HG02763 (cell line): ENCODE data around the gene TIMM21.

Experiments used
- ATAC-seq: cut with Tn5 transposase; IDR thresholded peaks from one replicate; pipeline ENCODE4 v1.9.1; 2021; ENCODE audit warnings: mild to moderate bottlenecking, moderate library complexity; ENCODE audit not compliant: unreplicated experiment

Gene TIMM21

DNA sequence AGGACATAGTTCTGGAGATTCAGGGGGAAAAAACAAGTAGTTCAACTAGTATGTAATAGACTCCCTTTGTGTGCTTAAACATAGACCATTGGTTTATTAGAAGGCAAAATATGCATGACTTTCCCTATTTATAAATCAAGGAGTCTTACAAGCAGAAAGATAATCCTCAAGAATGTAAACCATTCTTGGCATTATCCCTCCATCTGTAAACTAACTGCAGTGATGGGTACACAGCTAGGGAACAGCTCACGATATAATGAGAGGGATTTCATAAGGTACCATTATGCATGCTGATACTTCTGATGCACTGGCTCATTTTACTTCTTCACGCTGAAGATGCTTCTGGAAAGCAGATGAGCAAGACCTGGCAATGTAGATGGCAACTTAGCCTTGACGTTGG lies 1.6 kb upstream of the TIMM21 start:
- ATAC-seq, result no peak

GRCh38 chr18:74147491-74147778 lies 888 bp upstream of the TIMM21 start:
- no peak for ATAC-seq

DNA sequence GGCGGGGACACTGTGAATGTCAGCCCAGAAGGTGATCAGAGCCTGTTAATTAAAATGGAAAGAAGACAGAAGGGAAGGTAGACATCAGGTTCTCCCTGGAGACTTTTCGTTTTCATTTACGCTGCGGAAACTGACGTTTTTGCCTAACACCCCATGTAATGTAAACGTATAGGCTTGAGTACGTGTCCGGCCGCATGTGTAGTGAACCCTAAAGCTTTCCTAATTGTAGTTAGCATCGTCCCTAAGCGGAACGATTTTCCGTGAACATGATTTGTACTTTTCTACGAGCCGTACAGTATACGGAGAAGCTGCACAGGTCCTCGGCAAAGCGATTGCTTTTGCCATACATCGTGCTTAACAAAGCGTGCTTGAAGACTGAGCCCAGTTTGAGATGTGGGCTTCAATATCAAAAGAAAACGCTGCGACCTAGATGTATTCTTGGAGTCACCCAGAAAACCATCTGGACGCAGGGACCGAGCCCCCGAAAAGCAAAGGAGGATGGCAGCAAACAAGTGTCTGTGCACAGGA lies 284 bp downstream of the TIMM21 start:
- ATAC-seq, result peak; percentile 1

DNA sequence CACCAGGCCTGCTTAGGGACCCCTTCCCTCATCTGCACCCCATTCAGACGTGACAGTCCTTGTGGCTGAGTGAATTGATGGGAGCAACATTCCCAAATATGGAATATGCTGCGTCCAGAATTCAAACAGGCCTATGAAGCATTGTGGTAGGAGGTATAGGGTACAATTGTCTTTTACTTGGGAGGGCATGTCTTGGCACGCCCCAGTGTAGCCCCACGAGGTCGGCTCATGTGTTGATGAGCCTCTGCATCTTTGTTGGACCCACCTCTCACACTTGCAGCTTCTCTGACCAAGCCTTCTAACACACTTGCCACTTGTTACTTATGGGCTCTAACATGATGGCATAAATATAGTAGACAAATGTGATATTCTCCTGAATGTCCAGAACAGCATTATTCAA lies 1.6 kb downstream of the TIMM21 start:
- no peak for ATAC-seq

DNA sequence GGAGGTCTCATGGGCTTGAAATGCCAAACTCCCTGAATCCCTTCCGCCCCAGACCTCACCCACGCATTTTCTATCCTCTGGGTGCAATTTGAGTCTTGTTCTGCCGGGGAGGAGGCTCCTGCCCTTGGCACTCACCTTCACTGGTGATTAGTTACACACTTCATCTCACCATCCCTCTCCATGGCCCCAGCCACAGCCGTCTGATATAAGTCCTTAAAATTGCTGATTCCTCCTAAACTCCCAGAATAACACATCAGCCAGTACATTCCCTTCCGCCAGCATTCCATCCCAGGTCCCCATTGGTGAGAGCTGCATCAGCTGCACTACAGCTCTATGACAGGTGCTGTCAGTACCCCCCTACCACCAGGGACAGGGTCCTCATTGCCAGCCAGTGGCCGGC lies 3.9 kb downstream of the TIMM21 start:
- ATAC-seq, result no peak

DNA sequence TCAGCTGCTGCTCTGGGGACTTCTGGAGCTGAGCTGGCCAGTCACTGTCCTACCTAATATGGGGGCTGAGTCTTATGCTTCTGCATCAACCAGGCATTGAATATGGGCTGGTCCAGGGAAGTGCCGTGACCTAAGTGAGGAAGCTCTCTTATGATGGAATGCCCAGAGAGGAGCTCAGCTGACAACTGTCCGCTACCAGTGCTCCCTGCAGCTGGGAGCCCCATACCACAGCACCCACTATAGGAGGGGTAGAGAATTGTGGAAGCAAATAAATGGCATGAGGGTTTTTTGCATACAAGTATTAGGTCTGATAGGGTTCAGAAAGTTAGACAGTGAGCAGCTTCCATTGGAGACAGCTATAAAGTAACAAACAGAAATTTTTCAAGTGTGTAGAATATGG lies 4.5 kb downstream of the TIMM21 start:
- no peak for ATAC-seq

DNA sequence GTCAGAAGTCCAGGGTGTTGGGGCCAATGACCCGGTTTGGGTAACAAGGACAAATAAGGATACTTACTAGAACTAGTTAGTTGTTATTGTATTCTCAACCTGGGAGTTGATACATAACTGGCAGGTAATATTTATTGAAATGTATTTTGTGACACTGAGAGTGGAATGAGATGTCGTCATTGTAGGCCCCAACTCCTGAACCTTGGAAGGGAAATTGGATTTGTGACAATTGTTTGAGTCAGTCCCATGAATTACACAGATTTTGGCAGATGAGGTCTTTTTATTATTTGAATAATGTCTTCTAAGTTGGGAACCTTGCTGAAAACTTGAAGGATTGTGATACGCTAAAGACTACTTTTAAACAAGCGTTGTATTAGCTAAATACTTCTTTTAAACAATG lies 5.1 kb downstream of the TIMM21 start:
- ATAC-seq, result no peak

- no peak for ATAC-seq
Observed at GRCh38 chr18:74153793-74154192, 5.5 kb downstream of the TIMM21 start.

DNA sequence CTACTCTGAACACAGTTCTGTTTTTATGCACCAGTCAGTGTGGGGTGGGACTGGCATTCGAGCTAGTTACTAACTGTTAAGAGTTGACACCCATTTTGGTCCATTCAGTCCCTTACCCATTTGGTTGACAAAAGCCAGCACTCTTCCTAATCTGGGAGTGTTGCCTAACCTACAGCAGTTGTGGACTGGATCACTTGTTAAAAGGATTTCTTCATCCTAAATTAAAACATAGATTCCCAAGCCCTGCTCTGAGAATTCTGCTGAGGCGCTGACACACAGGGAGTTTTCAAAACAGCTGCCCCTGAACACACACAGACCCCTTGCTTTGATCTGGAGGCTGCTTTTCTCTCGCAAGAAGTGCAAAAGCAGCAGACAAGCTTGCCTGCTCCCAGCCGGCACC lies 6.4 kb downstream of the TIMM21 start:
- no peak for ATAC-seq

DNA sequence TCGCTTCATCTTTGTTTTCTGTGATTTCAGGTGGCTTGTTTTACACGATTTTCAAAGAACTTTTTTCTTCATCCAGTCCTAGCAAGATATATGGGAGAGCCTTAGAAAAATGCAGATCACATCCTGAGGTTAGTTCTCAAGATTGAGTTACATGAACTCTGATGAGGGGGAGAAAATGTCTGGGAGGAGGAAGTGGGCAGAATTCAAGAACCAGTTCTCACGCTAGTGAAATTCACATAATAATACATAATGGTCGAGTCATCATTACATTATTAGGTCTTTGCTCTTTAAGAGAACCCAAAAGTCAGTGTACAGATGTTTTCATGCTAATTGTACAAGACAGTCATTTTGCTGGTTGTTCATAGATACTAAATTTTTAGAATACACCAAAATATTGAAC lies 7.0 kb downstream of the TIMM21 start:
- ATAC-seq, result no peak

- ATAC-seq, result peak; percentile 71
Observed at GRCh38 chr18:74163019-74163660, 14.8 kb downstream of the TIMM21 start.

GRCh38 chr18:74166386-74166785 lies 18.1 kb downstream of the TIMM21 start:
- ATAC-seq, result no peak

- ATAC-seq, result peak; percentile 93
Observed at GRCh38 chr18:74171910-74172606, 23.7 kb downstream of the TIMM21 start.

- no peak for ATAC-seq
Observed at GRCh38 chr18:74172697-74173433, 24.5 kb downstream of the TIMM21 start.

GRCh38 chr18:74173434-74173750 lies 25.1 kb downstream of the TIMM21 start:
- no peak for ATAC-seq

- ATAC-seq, result no peak
Observed at GRCh38 chr18:74175658-74176057, 27.3 kb downstream of the TIMM21 start.

GRCh38 chr18:74178884-74179283 lies 30.6 kb downstream of the TIMM21 start:
- ATAC-seq, result no peak

DNA sequence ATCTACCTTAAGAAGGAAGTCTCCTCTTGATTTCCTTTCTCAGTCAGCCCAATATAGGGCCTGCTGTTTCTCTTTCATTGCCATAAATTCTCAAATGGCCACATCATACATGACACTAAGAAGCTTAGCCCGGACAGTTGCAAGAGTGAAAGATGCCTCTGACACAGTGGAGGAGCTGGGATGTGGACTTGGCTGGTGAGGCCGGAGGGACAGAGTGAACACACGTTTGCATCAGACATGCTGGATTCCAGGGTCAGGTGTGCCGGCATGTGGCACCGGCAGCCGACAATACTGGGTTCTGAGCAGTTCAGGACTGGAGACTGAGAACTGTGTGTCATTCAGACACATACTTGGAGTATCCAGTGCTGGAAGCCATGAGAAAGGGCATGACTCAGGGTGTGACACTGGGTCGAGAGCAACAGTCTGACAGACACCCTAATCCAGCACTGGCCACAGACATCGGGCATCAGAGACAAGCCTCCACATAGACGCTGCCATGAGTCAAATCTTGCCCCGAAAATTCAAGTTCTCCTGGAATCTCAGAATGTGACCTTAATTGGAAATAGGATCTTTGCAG lies 31.4 kb downstream of the TIMM21 start:
- ATAC-seq, result no peak

DNA sequence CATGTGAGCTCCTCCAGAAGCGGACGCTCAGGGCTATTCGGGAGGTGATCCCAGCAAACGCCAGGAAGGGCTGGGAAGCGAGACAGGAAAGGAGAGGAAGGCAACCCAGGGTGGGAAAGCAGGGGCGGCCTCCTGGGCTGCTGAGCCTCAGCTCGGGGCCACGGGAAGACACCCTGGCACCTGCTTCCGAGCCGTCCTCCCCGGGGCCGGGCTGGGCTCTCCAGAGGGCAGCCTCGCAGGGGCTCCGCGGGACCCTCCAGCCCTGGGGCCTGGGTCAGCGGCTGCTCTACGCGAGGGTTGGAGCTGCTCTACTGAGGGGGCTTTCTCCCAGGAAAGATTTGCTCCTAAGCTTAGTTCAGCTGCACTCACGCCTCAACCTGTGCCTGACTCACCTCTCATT lies 34.0 kb downstream of the TIMM21 start:
- ATAC-seq, result no peak

DNA sequence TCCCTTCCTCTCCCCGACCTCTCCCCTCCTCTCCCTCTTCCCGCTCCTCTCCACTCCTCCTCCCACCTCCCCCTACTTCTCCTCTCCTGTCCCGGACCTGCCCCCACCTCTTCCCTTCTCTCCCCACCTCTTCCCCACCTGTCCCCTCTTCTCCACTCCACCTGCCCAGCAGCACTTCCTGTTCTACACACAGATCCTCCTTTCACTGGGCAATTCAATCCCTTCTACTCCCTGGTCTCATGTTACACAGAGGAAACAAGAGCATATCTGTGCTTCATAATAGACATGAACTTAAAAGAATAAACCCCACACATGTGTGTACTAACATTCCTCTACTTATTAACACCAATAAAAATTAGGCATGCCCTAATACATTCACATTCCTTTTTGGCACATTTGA lies 34.8 kb downstream of the TIMM21 start:
- ATAC-seq, result no peak

DNA sequence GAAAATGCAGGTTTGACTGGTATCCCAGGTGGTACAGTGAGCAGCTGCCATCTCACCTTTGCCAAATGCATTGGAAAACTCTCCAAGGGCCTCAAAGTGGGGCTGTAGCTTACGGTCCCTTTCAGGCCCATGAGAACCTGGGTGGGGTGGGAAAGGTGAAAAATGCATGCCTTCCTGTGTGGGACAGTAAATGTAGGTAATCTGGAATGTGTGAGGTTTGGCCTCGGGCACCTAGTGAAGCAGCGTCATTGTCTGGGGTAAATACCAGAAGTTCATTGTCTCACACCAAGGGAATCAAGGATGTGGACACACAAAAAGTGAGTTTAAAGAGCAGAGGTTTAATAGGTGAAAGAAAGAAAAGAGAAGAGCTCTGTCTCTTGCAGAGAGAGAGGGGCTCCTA lies 36.6 kb downstream of the TIMM21 start:
- ATAC-seq, result no peak

GRCh38 chr18:74185860-74186259 lies 37.5 kb downstream of the TIMM21 start:
- ATAC-seq, result no peak
